Measurements from ENCODE around the gene CHCHD5. TPM values are rescaled to one million over a fixed set of nuclear protein-coding genes. Genes with fewer than 3 reads are reported as not detected.
"Not testable (repeated sequence)": the region's sequence is repeated elsewhere in the genome, so short reads cannot be mapped to it uniquely, and the experiment has no call there.

Gene CHCHD5
- total RNA-seq, 2 donors from 2014 or later: 12.7 to 23.8 TPM

- intact Hi-C loops (cut with DNase I): loop anchor here in 1 of 2 donors (1.0 kb wide), 1 partner anchor 13 kb away; no protein-coding TSS in a partner anchor
- DNase-seq (ENCODE audit: low spot score): no peak
These were observed 794 bp upstream of the CHCHD5 start for GRCh38 chr2:112583497-112584133.

GRCh38 chr2:112584891-112585250, 462 bp downstream of the CHCHD5 start:
- intact Hi-C loops (cut with DNase I): loop anchor here in 1 of 2 donors (1.0 kb wide), 1 partner anchor 11 kb away; no protein-coding TSS in a partner anchor
- DNase-seq (ENCODE audit: low spot score): no peak

GRCh38 chr2:112585400-112585799, 991 bp downstream of the CHCHD5 start:
- DNase-seq (ENCODE audit: low spot score): no peak
- intact Hi-C loops (cut with DNase I): no loop called here

- intact Hi-C loops (cut with DNase I): no loop called here
- no peak for DNase-seq (ENCODE audit: low spot score)
These were observed 1.6 kb downstream of the CHCHD5 start for GRCh38 chr2:112585873-112586464.

- DNase-seq (ENCODE audit: low spot score): no peak
- intact Hi-C loops (cut with DNase I): no loop called here
These were observed 4.2 kb downstream of the CHCHD5 start for GRCh38 chr2:112588611-112589045.

- intact Hi-C loops (cut with DNase I): loop anchor here in 1 of 2 donors (10.0 kb wide), 1 partner anchor 53 kb away; the partner anchor contains the start of gene SLC20A1
- DNase-seq (ENCODE audit: low spot score): no peak
These were observed 7.0 kb downstream of the CHCHD5 start for GRCh38 chr2:112591413-112591812.

- intact Hi-C loops (cut with DNase I): loop anchor here in 1 of 2 donors (10.0 kb wide), 1 partner anchor 51 kb away; the partner anchor contains the start of gene SLC20A1
- DNase-seq (ENCODE audit: low spot score): no peak
These were observed 9.3 kb downstream of the CHCHD5 start for GRCh38 chr2:112593736-112594135.

- DNase-seq (ENCODE audit: low spot score): no peak
- intact Hi-C loops (cut with DNase I): loop anchor here in 1 of 2 donors (10.0 kb wide), 1 partner anchor 47 kb away; the partner anchor contains the start of gene SLC20A1
These were observed 13.3 kb downstream of the CHCHD5 start for GRCh38 chr2:112597537-112598322.

- intact Hi-C loops (cut with DNase I): loop anchor here in 1 of 2 donors (5.0 kb wide), 1 partner anchor 127 kb away; no protein-coding TSS in a partner anchor
- no peak for DNase-seq (ENCODE audit: low spot score)
These were observed 16.2 kb downstream of the CHCHD5 start for GRCh38 chr2:112600634-112601033.

- intact Hi-C loops (cut with DNase I): loop anchor here in 1 of 2 donors (5.0 kb wide), 1 partner anchor 126 kb away; no protein-coding TSS in a partner anchor
These were observed 17.3 kb downstream of the CHCHD5 start for GRCh38 chr2:112601754-112602153.

GRCh38 chr2:112602917-112603316, 18.5 kb downstream of the CHCHD5 start:
- intact Hi-C loops (cut with DNase I): loop anchor here in 1 of 2 donors (5.0 kb wide), 1 partner anchor 124 kb away; no protein-coding TSS in a partner anchor

More at GRCh38 chr2:112601754-112602153, 17.3 kb downstream of the CHCHD5 start:
- DNase-seq (ENCODE audit: low spot score): no peak

GRCh38 chr2:112603731-112604130, 19.3 kb downstream of the CHCHD5 start:
- no peak for DNase-seq (ENCODE audit: low spot score)

More at GRCh38 chr2:112602917-112603316, 18.5 kb downstream of the CHCHD5 start:
- no peak for DNase-seq (ENCODE audit: low spot score)

GRCh38 chr2:112604952-112605351, 20.5 kb downstream of the CHCHD5 start:
- no peak for DNase-seq (ENCODE audit: low spot score)
- intact Hi-C loops (cut with DNase I): loop anchor here in 1 of 2 donors (5.0 kb wide), 1 partner anchor 122 kb away; no protein-coding TSS in a partner anchor

More at GRCh38 chr2:112603731-112604130, 19.3 kb downstream of the CHCHD5 start:
- intact Hi-C loops (cut with DNase I): loop anchor here in 1 of 2 donors (5.0 kb wide), 1 partner anchor 124 kb away; no protein-coding TSS in a partner anchor

- no peak for DNase-seq (ENCODE audit: low spot score)
- intact Hi-C loops (cut with DNase I): no loop called here
These were observed 21.5 kb downstream of the CHCHD5 start for GRCh38 chr2:112605926-112606325.

- intact Hi-C loops (cut with DNase I): no loop called here
- DNase-seq (ENCODE audit: low spot score): no peak
These were observed 22.1 kb downstream of the CHCHD5 start for GRCh38 chr2:112606547-112606946.

GRCh38 chr2:112607680-112608438, 23.4 kb downstream of the CHCHD5 start:
- DNase-seq (ENCODE audit: low spot score): no peak
- intact Hi-C loops (cut with DNase I): no loop called here

GRCh38 chr2:112609320-112609719, 24.9 kb downstream of the CHCHD5 start:
- DNase-seq (ENCODE audit: low spot score); intact Hi-C loops (cut with DNase I): not testable (repeated sequence)

- intact Hi-C loops (cut with DNase I); DNase-seq (ENCODE audit: low spot score): not testable (repeated sequence)
These were observed 27.9 kb downstream of the CHCHD5 start for GRCh38 chr2:112612283-112612682.

Data from posterior vena cava (tissue), 2 donors.